ENCODE measurements around the gene CACNA2D1. TPM values are rescaled to one million over a fixed set of nuclear protein-coding genes. Genes with fewer than 3 reads are reported as not detected.

CACNA2D1 gene
- polyA plus RNA-seq, 2 of the 4 experiments (the other 2 are of a cell fraction) = 18.0 to 32.9 TPM

GRCh38 chr7:82209179-82209747, 234.3 kb downstream of the CACNA2D1 start:
- WGBS (ENCODE audit: missing lambda C conversion rate) = 91% methylated on average over 5 of the region's 5 CpGs
- H3K4me1 ChIP-seq = peaks cover 22% of the 10 kb centered on the region
- ChIA-PET POLR2A (no interaction called here), CTCF (interaction anchor here (0.6 kb wide), 1 partner anchor 20 kb away, joined by 3 read pairs; no protein-coding TSS in a partner anchor)
- peaks cover 7% of the 10 kb centered on the region; the same call in 1 of the 3 replicates for H3K9me3 ChIP-seq
- FAIRE-seq (no peak), ATAC-seq (no peak), DNase-seq (ENCODE audit: low read depth in 1 of 2, low spot score in 1 of 2) (no peak)
- TF ChIP-seq ZC3H11A (IDR thresholded peaks at IDR 0.05) = no peak
- no peak for TF ChIP-seq REST (IDR thresholded peaks at IDR 0.05)
- TF ChIP-seq EHMT2 (IDR thresholded peaks at IDR 0.05; ENCODE audit: low read depth) = no peak
- no peak for TF ChIP-seq PBX3 (IDR thresholded peaks at IDR 0.05)
- TF ChIP-seq SMC3 (IDR thresholded peaks at IDR 0.05) = no peak
- no peak for TF ChIP-seq FOSB (CRISPR knock-in tag; IDR thresholded peaks at IDR 0.05)
- no peak for TF ChIP-seq ZSCAN20 (CRISPR knock-in tag; IDR thresholded peaks at IDR 0.05)
- no peak for TF ChIP-seq NFE2L2 (conservative IDR thresholded peaks at IDR 0.05; ENCODE audit: low read length)
- no peak overlapping the region for H3K4me3 ChIP-seq
- H3K27ac ChIP-seq = no peak overlapping the region
- H3K4me2 ChIP-seq = no peak overlapping the region

GRCh38 chr7:82204694-82205093, 238.9 kb downstream of the CACNA2D1 start:
- POLR2A ChIA-PET = no interaction called here
- Histone ChIP-seq H3K27ac (peak overlapping the region; percentile 62 to 79), H3K4me2 (no peak overlapping the region), H3K4me1 (peaks cover 8% of the 10 kb centered on the region; the same call in 2 of the 3 replicates), H3K4me3 (no peak overlapping the region), H3K9me3 (no peaks in the 10 kb centered on the region)
- 86% methylated on average over 4 of the region's 4 CpGs for whole genome bisulfite sequencing (ENCODE audit: missing lambda C conversion rate)
- peak in 1 of 2 experiments; percentile 57 for DNase-seq (ENCODE audit: low read depth in 1 of 2, low spot score in 1 of 2)
- FAIRE-seq = no peak
- CTCF ChIA-PET = no interaction called here
- no peak for ATAC-seq
- TF ChIP-seq EHF (CRISPR knock-in tag; IDR thresholded peaks at IDR 0.05) (peak; percentile 77; the same call in 1 of the 2 replicates), RNF2 (IDR thresholded peaks at IDR 0.05; ENCODE audit: borderline replicate concordance, low read depth) (no peak), RCOR1 (IDR thresholded peaks at IDR 0.05; ENCODE audit: low read depth, low read length) (no peak), FOSB (CRISPR knock-in tag; IDR thresholded peaks at IDR 0.05) (no peak), USF2 (IDR thresholded peaks at IDR 0.05) (no peak), E2F6 (IDR thresholded peaks at IDR 0.05; ENCODE audit: borderline replicate concordance, low read depth) (no peak), ZSCAN20 (CRISPR knock-in tag; IDR thresholded peaks at IDR 0.05) (no peak), RFX5 (IDR thresholded peaks at IDR 0.05) (no peak), HOXB5 (CRISPR knock-in tag; IDR thresholded peaks at IDR 0.05) (no peak), RARB (CRISPR knock-in tag; IDR thresholded peaks at IDR 0.05) (no peak), HDAC2 (IDR thresholded peaks at IDR 0.05) (no peak), KDM1A (IDR thresholded peaks at IDR 0.05; ENCODE audit: low read depth) (no peak), KDM5A (IDR thresholded peaks at IDR 0.05) (no peak), REST (IDR thresholded peaks at IDR 0.05) (no peak), ATOH8 (CRISPR knock-in tag; IDR thresholded peaks at IDR 0.05; ENCODE audit: low read depth) (peak; percentile 76; the same call in 1 of the 2 replicates), POLR2A (IDR thresholded peaks at IDR 0.05; ENCODE audit: low read length) (no peak), HOXA7 (CRISPR knock-in tag; IDR thresholded peaks at IDR 0.05) (no peak), JUN (IDR thresholded peaks at IDR 0.05) (no peak), CHD2 (IDR thresholded peaks at IDR 0.05; ENCODE audit: low read length, partially characterized antibody) (no peak), FOXS1 (CRISPR knock-in tag; IDR thresholded peaks at IDR 0.05) (no peak), BCL3 (IDR thresholded peaks at IDR 0.05) (no peak)
